GM12891 (cell line): ENCODE results near the gene GLYATL2.

Experiments
- DNase-seq: peaks from one replicate; pipeline ENCODE4 v3.0.0; 2011; ENCODE audit warnings: low spot score; ENCODE audit not compliant: insufficient read length
- FAIRE-seq: peaks from 2 replicates; lab custom pipeline; 2011; peaks lifted over from hg19 to GRCh38; lab: Jason Lieb, UNC
- PAX5 ChIP-seq: IDR thresholded peaks from 2 replicates; pipeline ENCODE4 v1.6.1; 2011; ENCODE audit warnings: low read length, moderate library complexity, mild to moderate bottlenecking; ENCODE audit not compliant: insufficient read depth, severe bottlenecking
- POLR2A ChIP-seq: IDR thresholded peaks from 2 replicates; pipeline ENCODE4 v1.6.1; 2011; ENCODE audit warnings: low read depth, low read length, control low read depth
- POLR2AphosphoS5 ChIP-seq: IDR thresholded peaks from 2 replicates; pipeline ENCODE4 v1.6.1; 2011; ENCODE audit warnings: low read depth, low read length, control low read depth
- POU2F2 ChIP-seq: IDR thresholded peaks from 2 replicates; pipeline ENCODE4 v1.6.1; 2011; ENCODE audit warnings: low read depth, mild to moderate bottlenecking, control low read depth, low read length, moderate library complexity
- SPI1 ChIP-seq: IDR thresholded peaks from 2 replicates; pipeline ENCODE4 v1.6.1; 2011; ENCODE audit warnings: low read depth, low read length, control low read depth
- TAF1 ChIP-seq: IDR thresholded peaks from 2 replicates; pipeline ENCODE4 v1.6.1; 2011; ENCODE audit warnings: low read depth, low read length, control low read depth

The GLYATL2 gene

DNA sequence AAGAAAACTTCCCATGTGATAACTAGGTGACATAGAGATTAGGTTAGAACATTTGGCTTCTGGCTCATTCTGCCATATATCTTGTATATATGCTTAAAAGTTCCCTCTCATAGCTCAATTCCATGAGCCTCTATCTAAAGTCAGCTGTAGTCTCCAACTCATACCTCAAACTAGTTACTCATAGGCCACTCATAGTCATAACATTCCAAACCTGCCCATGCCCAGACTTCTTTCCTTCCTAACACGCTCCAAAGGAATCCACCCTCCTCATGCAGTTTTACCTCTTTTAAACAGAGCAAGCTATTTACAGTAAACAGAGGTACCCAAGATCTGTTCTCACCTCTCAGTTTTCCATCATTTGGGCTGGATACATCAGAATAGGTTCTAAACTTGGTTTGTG is 39.4 kb downstream of the GLYATL2 start:
- no peak for DNase-seq
- FAIRE-seq: no peak
- TF ChIP-seq POLR2AphosphoS5 (no peak), POLR2A (no peak), PAX5 (no peak), TAF1 (no peak), SPI1 (no peak), POU2F2 (no peak)

DNA sequence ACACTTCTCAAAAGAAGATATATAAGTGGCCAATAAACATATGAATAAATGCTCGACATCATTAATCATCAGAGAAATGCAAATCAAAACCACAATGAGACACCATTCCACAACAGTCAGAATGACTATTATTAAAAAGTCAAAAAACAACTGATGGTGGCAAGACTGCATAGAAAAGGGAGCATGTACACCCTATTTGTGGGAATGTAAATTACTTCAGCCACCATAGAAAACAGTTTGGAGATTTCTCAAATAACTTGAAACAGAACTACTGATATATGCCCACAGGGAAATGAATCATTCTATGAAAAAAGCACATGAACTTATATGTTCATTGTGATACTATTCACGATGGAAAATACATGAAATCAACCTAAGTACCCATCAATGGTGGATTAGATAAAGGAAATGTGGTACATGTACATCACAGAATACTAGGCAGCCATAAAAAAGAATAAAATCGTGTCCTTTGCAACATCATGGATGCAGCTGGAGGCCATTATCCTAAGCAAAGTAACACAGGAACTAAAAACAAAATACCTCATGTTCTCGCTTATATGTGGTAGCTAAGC is 42.4 kb downstream of the GLYATL2 start:
- FAIRE-seq: no peak
- TF ChIP-seq SPI1 (no peak), POLR2AphosphoS5 (no peak), POLR2A (no peak), PAX5 (no peak), POU2F2 (no peak), TAF1 (no peak)
- DNase-seq: no peak

DNA sequence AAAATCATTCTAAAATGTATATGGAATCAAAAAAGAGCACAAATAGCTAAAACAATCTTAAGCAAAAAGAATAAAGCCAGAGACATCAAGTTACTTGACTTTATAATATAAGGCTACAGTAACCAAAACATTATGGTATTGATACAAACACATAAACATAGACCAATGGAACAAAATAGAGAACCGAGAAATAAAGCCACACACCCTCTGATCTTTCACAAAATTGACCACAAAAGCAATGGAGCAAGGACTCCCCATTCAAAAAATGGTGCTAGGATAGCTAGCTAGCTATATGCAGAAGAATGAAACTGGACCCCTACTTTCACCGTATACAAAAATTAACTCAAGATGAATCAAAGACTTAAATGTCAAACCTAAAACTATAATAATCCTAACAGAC is 43.2 kb downstream of the GLYATL2 start:
- TF ChIP-seq SPI1 (0 out of 2 replicates have a peak, but pooled peaks have one; percentile 28), POU2F2 (no peak), TAF1 (no peak), PAX5 (no peak), POLR2A (no peak), POLR2AphosphoS5 (no peak)
- DNase-seq: no peak
- FAIRE-seq: no peak

DNA sequence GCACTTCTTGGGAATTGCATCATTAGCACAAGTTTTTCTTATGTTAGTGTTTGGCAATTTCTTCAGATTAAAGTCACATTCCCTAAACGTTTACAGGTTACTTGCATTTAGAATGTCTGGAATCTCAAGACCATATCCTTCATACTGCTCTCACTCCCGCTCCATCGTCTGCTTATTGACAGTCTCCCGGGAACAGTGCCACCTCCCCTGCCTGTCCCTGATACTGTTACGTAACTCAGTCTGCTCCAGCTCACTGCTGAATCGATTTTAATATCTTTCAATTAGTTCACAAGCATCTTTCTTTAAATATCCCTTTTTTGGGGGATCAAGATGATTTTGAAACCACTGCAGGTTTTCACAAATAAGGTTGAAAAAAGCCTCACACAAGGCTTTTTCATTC is 48.2 kb downstream of the GLYATL2 start:
- DNase-seq (no peak), FAIRE-seq (no peak)
- TF ChIP-seq POU2F2 (no peak), POLR2A (no peak), SPI1 (no peak), TAF1 (no peak), PAX5 (no peak), POLR2AphosphoS5 (no peak)

DNA sequence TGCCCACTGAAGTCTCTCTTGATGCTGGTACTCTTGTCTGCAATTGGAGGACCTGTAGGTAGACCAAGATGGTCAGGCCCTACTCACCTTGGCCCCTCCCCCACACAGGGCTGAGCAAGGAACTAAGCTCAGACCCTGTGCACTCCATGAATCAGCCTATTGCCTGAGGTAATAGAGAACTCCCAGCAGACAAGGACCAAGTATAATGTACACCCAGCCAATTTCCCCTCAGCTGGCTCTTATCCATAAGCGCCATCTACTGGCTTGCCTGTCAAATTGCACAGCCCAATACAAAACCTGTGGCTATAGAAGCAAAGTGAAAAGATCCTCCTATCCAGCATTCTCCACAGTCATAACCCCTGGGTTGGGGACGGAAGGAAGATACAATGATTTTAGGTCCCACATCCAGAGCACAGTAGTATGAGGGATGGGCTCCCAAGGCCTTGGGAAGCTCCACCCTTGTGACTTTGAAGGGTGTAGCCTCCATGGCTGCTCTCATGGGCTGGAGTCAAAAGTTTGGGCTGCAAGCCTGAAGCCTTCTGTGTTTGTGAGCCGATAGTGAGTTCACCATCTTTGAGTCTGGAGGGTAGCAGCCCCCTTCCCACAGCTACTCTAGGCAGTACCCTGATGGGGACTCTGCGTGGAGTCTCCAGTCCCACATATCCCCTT is 56.0 kb downstream of the GLYATL2 start:
- peak; percentile 45 for FAIRE-seq
- TF ChIP-seq SPI1 (no peak), TAF1 (no peak), POU2F2 (no peak), PAX5 (no peak), POLR2AphosphoS5 (no peak), POLR2A (no peak)

DNA sequence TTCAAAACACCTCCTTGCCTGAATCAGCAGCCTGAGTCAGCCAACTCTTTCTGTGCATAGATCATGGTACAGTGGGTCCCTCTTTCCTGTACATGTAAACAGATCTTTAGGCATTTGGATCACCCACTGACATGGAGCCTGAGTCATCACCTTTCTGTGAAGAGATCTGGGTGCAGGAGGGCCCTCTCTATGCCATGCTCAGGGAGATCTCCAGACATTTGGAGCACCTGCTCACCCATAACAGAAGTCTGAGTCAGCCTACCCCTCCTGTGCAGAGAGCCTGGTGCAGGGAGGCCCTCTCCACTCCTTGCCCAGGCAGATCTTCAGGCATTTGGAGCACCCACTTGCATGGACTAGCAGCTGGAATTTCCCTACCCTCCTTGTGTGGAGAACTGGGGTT is 56.6 kb downstream of the GLYATL2 start:
- DNase-seq: no peak
- TF ChIP-seq POLR2AphosphoS5: no peak
- TF ChIP-seq POU2F2: no peak
- TF ChIP-seq PAX5: no peak
- TF ChIP-seq POLR2A: no peak
- no peak for TF ChIP-seq TAF1
- no peak for TF ChIP-seq SPI1
- FAIRE-seq: no peak

More for the DNA sequence above, 56.0 kb downstream of the GLYATL2 start:
- DNase-seq: no peak

DNA sequence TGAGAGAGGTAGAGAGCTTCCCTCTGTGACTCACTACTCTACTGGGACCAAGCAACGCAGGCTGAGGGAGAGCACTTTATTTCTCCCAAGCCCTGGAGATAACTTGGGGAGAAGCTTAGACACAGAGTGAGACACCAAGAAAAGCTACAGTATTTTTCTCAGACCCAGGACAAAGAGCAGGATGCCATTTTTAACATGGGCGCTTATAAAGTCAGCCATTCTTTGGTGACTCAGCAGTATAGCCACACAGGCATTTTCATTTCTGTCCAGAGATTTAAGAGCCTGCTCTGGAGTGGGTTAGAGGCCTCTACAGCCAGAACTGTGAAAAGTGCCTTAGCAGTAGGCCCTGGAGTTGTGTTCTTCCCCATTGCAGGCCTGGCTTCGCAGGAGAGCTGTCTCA is 57.8 kb downstream of the GLYATL2 start:
- FAIRE-seq (no peak), DNase-seq (no peak)
- no peak for TF ChIP-seq POLR2AphosphoS5
- TF ChIP-seq SPI1: no peak
- no peak for TF ChIP-seq TAF1
- no peak for TF ChIP-seq POLR2A
- no peak for TF ChIP-seq POU2F2
- TF ChIP-seq PAX5: no peak

DNA sequence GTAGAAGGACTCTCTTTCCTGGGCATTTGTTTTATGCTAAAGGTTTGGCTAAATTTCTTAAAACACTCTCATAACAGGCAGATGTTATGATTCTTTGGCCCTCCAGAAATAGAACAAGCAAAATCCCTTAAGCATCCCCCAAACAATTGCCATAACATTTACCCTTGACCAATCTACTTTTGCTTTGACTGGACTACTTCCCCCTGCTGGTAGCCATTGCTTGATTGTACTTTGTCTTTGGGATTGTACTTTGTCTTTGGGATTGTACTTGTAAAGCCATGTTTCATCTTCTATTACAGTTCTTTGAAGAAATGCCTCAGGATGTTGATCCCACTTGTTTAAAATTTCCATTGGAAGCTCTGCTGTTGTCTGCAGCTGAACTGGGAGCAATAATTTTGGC is 59.5 kb downstream of the GLYATL2 start:
- FAIRE-seq (no peak), DNase-seq (no peak)
- TF ChIP-seq SPI1 (no peak), POU2F2 (no peak)
